ENCODE data around the gene PLCH1. TPM values are rescaled to one million over a fixed set of nuclear protein-coding genes. Genes with fewer than 3 reads are reported as not detected.

PLCH1 gene
- total and polyA plus RNA-seq, 8 donors = 0.91 to 4.4 (median 2.3) TPM

DNA sequence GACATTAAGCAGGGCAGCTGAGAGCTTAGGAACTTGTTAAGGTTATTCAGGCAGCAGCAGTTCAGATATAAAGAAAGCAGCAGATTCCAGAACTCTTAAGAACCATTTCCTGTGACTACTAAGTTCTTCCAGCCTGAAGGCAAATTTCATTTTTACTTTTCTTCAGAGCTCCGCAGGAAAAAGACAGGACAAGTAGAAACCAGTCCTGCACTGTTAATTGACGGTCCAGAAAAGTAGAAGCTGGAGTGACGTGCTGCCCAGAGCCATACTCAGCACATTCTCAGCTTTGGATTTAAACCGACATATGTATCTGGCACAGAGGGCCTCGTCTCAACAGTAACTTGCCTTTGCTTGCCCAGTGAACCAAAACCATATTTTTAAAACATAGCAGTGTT is 232.0 kb downstream of the PLCH1 start:
- Histone ChIP-seq H3K4me3 (no peak overlapping the region), H3K27me3 (no peaks in the 10 kb centered on the region), H3K27ac (no peak overlapping the region), H3K9me3 (no peaks in the 10 kb centered on the region), H3K36me3 (no peaks in the 10 kb centered on the region), H3K4me1 (no peaks in the 10 kb centered on the region)
- TF ChIP-seq, protein P1, sequence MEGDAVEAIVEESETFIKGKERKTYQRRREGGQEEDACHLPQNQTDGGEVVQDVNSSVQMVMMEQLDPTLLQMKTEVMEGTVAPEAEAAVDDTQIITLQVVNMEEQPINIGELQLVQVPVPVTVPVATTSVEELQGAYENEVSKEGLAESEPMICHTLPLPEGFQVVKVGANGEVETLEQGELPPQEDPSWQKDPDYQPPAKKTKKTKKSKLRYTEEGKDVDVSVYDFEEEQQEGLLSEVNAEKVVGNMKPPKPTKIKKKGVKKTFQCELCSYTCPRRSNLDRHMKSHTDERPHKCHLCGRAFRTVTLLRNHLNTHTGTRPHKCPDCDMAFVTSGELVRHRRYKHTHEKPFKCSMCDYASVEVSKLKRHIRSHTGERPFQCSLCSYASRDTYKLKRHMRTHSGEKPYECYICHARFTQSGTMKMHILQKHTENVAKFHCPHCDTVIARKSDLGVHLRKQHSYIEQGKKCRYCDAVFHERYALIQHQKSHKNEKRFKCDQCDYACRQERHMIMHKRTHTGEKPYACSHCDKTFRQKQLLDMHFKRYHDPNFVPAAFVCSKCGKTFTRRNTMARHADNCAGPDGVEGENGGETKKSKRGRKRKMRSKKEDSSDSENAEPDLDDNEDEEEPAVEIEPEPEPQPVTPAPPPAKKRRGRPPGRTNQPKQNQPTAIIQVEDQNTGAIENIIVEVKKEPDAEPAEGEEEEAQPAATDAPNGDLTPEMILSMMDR (IDR thresholded peaks at IDR 0.05) = no peak
- no peak for ATAC-seq
- intact Hi-C loops (cut with DNase I) = no loop called here
- no peak for DNase-seq
- WGBS, 2 donors = 90 to 93% methylated on average over 5 of the region's 5 CpGs
- FAIRE-seq = no peak

DNA sequence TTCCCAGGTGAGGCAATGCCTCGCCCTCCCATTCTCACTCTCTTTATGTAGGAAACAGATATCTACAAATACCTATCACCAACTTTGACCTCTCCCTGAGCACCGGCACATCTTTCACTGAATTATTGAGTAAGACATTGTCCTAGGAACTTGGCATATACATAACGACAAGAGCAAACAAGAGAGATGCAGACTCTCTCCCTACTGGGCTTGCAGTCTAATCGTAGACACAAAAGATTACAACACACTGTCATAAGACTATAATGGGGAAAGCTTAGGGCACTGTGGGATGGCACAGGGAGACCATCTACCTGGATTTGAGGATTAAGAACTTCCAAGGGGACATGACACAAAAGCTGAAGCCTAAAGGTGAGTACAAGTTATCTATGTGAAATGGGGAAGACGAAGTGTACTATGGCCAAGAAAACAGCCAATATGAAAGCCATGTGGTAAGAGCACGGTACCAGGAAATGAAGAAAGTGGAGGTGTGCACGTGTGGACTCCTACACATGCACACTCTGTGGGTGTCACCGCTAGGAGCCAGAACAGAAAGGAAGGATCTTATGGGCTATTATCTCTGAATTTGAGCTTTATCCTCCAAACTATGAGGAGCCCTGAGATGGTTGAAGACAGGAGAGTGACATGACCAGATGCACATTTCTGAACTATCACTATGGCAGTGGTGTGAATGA is 232.6 kb downstream of the PLCH1 start:
- no peaks in the 10 kb centered on the region for H3K27me3 ChIP-seq
- H3K9me3 ChIP-seq = no peaks in the 10 kb centered on the region
- H3K36me3 ChIP-seq = no peaks in the 10 kb centered on the region
- H3K27ac ChIP-seq = no peak overlapping the region
- FAIRE-seq = no peak
- no peaks in the 10 kb centered on the region for H3K4me1 ChIP-seq
- 86 to 88% methylated on average over 8 of the region's 8 CpGs for WGBS, 2 donors
- intact Hi-C loops (cut with DNase I) = no loop called here
- TF ChIP-seq, protein P1 (IDR thresholded peaks at IDR 0.05) = no peak
- no peak for DNase-seq
- no peak for ATAC-seq
- H3K4me3 ChIP-seq = no peak overlapping the region

DNA sequence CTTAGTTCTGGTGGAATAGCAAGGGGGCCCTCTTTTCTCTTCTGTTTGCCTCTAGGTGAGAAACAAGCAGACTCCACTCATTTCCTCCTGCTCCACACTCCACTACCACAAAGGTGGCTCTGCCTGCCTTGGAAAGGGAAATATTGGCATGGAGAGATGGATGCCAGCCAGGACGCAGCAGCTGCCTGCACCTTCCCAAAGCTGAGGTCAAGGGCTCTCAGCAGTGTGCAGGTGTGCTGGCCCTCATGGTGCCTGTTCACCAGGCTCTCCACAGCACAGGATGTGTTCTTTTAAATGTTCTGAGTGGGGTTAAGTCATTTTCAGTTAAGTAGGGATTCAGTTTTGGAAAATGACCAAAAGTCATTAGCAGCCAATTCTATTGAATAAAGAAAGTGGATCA is 240.2 kb downstream of the PLCH1 start:
- WGBS, 2 donors = 44 to 56% methylated on average over 1 of the region's 1 CpG
- no peak overlapping the region for H3K4me3 ChIP-seq
- H3K36me3 ChIP-seq = no peaks in the 10 kb centered on the region
- intact Hi-C loops (cut with DNase I) = no loop called here
- TF ChIP-seq, protein P1 (IDR thresholded peaks at IDR 0.05) = no peak
- peak in 3 of 4 donors; percentile 37 to 49 (median 46) for ATAC-seq
- H3K27me3 ChIP-seq = no peaks in the 10 kb centered on the region
- no peak overlapping the region for H3K27ac ChIP-seq
- H3K9me3 ChIP-seq = peaks cover 0 to 3% (median 0%) of the 10 kb centered on the region in 4 donors
- no peak for FAIRE-seq
- H3K4me1 ChIP-seq = no peaks in the 10 kb centered on the region
- DNase-seq = peak in 2 of 6 donors; percentile 15 to 19

DNA sequence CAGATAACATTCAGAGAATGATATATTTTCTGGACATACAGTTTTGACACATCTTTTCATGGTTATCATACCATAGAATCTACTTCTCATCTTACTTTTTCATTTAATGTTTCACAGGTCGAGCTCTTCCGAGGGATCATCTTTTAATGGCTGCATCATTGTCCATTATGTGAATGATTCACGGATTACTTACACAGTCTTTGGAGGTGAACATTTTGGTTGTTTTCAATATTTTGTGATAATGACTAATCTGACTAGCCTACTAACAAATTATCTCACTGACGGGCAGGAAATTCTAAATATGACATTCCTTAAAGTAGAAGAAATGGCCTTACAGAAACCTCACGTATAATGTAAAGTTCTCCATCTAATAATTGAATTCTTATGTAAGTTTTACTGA is 242.2 kb downstream of the PLCH1 start:
- no peak for FAIRE-seq
- H3K9me3 ChIP-seq = peaks cover 0 to 3% (median 0%) of the 10 kb centered on the region in 4 donors
- no peaks in the 10 kb centered on the region for H3K27me3 ChIP-seq
- H3K4me3 ChIP-seq = no peak overlapping the region
- 88 to 94% methylated on average over 5 of the region's 5 CpGs for WGBS, 2 donors
- intact Hi-C loops (cut with DNase I) = no loop called here
- H3K27ac ChIP-seq = no peak overlapping the region
- H3K4me1 ChIP-seq = no peaks in the 10 kb centered on the region
- TF ChIP-seq, protein P1 (IDR thresholded peaks at IDR 0.05) = no peak
- ATAC-seq = no peak
- H3K36me3 ChIP-seq = no peaks in the 10 kb centered on the region
- DNase-seq = no peak

GRCh38 chr3:155500194-155500818 is 244.6 kb downstream of the PLCH1 start:
- ATAC-seq (no peak), DNase-seq (no peak), FAIRE-seq (no peak)
- TF ChIP-seq, protein P1 (IDR thresholded peaks at IDR 0.05) = no peak
- 83 to 90% methylated on average over 4 of the region's 4 CpGs for WGBS, 2 donors
- H3K4me3 ChIP-seq = no peak overlapping the region
- no peaks in the 10 kb centered on the region for H3K27me3 ChIP-seq
- H3K4me1 ChIP-seq = no peaks in the 10 kb centered on the region
- H3K27ac ChIP-seq = no peak overlapping the region
- peaks cover 0 to 3% (median 0%) of the 10 kb centered on the region in 4 donors for H3K9me3 ChIP-seq
- H3K36me3 ChIP-seq = no peaks in the 10 kb centered on the region
- intact Hi-C loops (cut with DNase I) = no loop called here

All from pancreas (tissue), 10 donors.